GM19240 (cell line): ENCODE results near the gene ICAM1.
"Not testable (repeated sequence)": the region's sequence is repeated elsewhere in the genome, so short reads cannot be mapped to it uniquely, and the experiment has no call there.

Source experiments
- DNase-seq: peaks from one replicate; pipeline ENCODE4 v3.0.0; 2011; ENCODE audit warnings: low spot score; ENCODE audit not compliant: insufficient read length

Gene ICAM1, protein sequence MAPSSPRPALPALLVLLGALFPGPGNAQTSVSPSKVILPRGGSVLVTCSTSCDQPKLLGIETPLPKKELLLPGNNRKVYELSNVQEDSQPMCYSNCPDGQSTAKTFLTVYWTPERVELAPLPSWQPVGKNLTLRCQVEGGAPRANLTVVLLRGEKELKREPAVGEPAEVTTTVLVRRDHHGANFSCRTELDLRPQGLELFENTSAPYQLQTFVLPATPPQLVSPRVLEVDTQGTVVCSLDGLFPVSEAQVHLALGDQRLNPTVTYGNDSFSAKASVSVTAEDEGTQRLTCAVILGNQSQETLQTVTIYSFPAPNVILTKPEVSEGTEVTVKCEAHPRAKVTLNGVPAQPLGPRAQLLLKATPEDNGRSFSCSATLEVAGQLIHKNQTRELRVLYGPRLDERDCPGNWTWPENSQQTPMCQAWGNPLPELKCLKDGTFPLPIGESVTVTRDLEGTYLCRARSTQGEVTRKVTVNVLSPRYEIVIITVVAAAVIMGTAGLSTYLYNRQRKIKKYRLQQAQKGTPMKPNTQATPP

DNA sequence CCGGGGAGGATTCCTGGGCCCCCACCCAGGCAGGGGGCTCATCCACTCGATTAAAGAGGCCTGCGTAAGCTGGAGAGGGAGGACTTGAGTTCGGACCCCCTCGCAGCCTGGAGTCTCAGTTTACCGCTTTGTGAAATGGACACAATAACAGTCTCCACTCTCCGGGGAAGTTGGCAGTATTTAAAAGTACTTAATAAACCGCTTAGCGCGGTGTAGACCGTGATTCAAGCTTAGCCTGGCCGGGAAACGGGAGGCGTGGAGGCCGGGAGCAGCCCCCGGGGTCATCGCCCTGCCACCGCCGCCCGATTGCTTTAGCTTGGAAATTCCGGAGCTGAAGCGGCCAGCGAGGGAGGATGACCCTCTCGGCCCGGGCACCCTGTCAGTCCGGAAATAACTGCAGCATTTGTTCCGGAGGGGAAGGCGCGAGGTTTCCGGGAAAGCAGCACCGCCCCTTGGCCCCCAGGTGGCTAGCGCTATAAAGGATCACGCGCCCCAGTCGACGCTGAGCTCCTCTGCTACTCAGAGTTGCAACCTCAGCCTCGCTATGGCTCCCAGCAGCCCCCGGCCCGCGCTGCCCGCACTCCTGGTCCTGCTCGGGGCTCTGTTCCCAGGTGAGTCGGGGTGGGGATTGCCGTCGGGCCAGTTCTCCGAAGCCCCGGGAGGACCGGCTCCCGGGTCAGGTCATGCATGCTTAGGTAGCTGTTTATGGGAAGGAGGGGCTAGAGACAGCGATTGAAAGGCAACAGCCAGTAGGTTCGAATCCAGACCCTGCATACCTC, at the start of gene ICAM1:
Gene ICAM1 (plus strand): TSS at position 505 of the 779 bp plus-strand sequence. CDS start 40 bp downstream, at position 545.
- no peak for DNase-seq

DNA sequence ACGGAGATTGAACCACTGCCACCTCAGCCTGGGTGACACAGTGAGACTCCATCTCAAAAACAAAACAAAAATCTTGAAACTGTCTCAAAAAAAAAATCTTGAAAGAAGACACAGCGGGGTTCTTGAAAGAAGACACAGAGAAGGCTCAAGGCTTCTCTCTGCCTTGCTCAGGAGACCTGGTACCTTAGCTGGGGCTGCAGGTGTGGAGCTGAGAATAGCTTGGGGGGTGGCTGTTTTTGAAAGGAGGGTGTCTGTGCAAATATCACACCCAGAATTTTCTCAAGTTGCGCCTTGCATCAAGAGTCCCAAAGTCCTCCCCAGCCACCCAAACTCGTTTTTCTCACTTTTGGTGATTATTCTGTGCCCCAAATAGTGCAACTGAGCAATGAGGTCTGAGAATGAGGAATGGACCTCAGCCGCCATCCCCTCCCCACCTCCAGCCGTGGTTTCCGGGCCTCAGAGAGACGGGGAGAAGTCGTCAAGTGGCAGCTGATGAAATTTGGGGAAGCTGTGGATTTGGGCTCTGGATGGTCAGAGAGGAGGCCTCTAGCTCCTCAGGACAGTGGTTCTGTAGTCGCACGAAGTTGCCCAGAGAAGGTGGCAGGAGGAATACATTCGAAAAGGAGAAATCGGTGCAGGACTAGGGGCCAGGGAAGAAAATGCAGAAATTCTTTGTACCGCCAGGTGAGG, 48.6 kb upstream of the ICAM1 start:
- no peak for DNase-seq

GRCh38 chr19:10223488-10224213, 47.3 kb upstream of the ICAM1 start:
- no peak for DNase-seq

DNA sequence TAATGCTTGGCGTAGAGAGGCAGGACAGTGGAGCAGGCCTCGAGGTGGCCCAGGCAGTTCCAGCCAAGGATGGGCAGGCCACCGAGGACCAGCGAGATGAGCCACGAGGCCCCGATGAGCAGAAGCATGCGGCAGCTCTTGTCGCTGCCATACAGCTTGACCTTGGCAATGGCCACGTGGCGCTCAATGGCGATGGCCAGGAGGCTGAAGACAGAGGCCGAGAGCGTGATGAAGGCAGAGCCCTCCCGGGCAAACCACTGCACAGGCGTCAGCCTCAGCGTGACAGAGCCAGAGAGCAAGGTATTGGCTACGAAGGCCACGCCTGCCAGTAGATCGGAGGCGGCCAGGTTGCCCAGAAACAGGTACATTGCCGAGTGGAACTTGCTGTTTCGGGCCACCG, 46.6 kb upstream of the ICAM1 start:
- DNase-seq: no peak

- DNase-seq: no peak
Measured at GRCh38 chr19:10226021-10226375, 44.9 kb upstream of the ICAM1 start.

DNA sequence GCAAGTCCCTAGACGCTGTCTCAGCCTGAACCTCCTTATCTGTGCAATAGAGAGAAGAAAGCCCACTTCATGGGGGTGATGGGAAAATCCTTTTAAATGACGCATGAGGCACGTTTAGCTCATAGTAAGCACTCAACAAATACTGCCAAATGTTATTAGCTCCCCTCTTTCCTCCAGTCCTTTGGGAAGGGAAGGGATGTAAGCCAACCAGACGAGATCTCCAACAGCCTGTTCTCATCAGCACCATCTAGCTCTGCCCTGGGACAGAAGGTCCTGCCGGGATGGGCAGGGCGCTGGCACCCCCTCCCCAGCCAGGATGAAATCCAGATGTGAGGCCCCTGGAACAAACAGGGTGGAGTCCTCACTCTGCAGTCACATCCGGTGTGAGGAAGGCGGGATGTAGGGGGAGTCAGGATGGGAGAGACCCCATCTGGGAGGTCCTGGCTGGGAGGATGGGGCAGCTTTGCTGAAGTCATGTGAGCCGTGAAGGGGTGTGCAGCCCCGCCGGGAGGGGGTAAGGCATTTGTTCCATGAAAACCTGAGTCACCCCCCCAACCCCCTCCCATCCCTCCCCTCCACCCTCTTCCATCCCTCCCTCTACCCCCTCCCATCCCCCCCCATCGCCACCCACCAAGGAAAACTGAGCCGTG, 44.4 kb upstream of the ICAM1 start:
- no peak for DNase-seq

- no peak for DNase-seq
Measured at GRCh38 chr19:10227026-10227971, 43.6 kb upstream of the ICAM1 start.

GRCh38 chr19:10228393-10228792, 42.5 kb upstream of the ICAM1 start:
- DNase-seq: no peak

GRCh38 chr19:10228920-10229319, 42.0 kb upstream of the ICAM1 start:
- peak; percentile 53 for DNase-seq

DNA sequence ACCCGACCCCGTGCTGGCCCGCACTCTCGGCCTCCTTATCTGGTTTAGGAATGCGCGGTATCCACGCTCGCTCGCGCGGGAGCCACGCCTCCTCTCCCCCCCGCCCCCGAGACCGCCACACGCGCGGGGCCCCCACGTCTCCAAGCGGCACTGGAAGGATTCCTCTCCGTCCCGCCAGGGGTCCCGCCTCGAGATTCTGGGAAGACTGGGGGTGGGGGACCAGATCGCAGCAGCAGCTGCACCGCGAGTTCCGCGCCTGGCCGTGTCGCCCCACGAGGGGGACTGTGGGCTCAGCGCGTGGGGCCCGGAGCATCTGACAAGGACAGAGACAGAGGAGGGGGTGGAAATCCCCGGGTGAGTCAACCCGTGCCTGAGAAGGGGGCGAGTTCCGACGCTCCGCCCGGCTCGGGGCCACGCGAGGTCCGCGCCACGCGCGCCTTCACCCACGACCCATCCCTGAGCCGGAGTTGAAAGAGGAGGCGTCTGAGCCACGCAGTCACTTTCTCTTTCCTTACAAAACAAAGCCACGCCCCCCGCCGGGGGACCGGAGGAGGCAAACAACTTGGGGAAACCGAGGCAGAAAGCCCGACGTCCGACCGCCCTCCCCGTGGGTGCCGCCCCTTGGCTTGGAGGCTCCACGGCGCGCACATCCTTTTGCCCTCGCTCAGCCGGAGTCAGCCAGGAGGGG, 40.6 kb upstream of the ICAM1 start:
- no peak for DNase-seq

DNA sequence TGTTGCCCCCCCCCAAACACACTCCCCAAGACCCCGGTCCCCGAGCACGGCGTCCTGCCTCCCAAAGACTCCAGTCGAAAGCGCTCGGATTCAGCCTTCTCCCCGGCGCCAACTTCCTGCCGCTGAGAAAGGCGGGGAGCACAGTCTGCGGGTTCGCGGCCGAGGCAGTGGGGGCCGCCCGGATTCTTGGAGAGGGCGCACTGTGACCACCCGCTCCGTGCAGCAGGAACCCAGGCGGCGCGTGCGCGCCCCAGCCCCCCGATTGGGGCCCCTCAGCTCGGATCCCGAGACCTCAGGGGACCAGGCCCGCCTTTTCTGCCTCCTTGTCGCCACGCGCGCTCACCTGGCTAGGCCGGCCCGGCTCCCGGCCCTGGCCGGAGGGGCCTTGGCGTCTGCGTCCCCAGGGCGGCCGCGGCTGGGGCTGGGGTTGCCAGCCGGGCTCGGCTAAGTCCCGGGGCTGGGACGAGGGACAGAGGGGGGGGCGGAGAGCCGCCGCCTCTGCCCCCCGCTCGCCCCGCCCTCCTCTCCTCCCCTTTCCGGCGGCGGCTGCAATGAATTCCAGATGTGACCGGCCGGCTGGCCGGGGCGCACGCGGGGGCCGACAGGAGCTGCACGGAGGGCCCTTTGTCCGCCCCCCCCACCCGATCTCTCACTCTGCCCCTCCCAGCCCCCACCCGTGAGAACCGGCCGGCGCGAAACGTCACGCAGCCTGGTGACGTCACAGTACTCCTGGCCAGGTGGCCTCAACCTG, 39.9 kb upstream of the ICAM1 start, which contains the start of gene S1PR2:
Gene S1PR2 (minus strand): TSS at position 471 of the 751 bp plus-strand sequence. CDS start 6,426 bp downstream, outside the sequence.
- peak; percentile 48 for DNase-seq

GRCh38 chr19:10231612-10232228, 39.2 kb upstream of the ICAM1 start:
- no peak for DNase-seq

- no peak for DNase-seq
Measured at GRCh38 chr19:10233946-10234345, 37.0 kb upstream of the ICAM1 start.

DNA sequence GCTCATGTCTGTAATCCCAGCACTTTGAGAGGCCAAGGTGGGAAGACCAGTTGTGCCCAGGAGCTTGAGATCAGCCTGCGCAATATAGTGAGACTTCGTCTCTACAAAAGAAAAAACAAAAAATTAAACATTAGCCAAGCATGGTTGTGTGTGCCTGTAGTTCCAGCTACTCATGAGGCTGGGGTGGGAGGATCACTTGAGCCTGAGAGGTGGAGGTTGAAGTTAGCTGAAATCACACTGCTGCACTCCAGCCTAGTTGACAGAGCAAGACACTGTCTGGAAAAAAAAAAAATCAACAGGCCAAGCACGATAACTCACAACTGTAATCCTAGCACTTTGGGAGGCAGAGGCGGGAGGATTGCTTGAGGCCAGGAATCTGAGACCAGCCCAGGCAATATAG, 35.9 kb upstream of the ICAM1 start:
- no peak for DNase-seq

DNA sequence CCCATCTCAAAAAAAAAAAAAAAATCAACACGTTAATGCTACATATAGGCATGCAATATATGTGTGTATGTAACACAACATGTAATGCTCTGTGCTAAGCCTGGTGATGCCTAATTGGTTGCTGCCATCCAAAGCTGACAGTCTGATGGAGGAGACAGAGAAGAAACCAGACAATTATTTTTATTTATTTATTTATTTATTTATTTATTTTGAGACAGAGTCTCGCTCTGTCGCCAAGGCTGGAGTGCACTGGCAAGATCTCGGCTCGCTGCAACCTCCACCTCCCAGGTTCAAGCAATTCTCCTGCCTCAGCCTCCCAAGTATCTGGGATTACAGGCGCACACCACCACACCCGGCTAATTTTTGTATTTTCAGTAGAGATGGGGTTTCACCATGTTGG, 35.5 kb upstream of the ICAM1 start:
- not testable (repeated sequence) for DNase-seq

- no peak for DNase-seq
Measured at GRCh38 chr19:10237702-10238101, 33.2 kb upstream of the ICAM1 start.

GRCh38 chr19:10238172-10238783, 32.6 kb upstream of the ICAM1 start:
- no peak for DNase-seq
